HUES64 (cell line): ENCODE results near the gene TAF7.

ENCODE experiments used
- H3K27ac ChIP-seq: 2 replicates; pipeline ENCODE4 v1.7.0; 2013; ENCODE audit warnings: low read depth, low read length, inconsistent platforms
- H3K27me3 ChIP-seq: 2 replicates; pipeline ENCODE4 v1.6.1; 2013; ENCODE audit warnings: mild to moderate bottlenecking, low read length; ENCODE audit not compliant: insufficient read depth
- H3K36me3 ChIP-seq: 2 replicates; pipeline ENCODE4 v1.6.1; 2013; ENCODE audit warnings: mild to moderate bottlenecking, low read length; ENCODE audit not compliant: insufficient read depth
- H3K4me1 ChIP-seq: 2 replicates; pipeline ENCODE4 v1.6.1; 2013; ENCODE audit warnings: mild to moderate bottlenecking, low read length, moderate library complexity; ENCODE audit not compliant: insufficient read depth
- H3K4me3 ChIP-seq: 2 replicates; pipeline ENCODE4 v1.5.1; 2013; ENCODE audit warnings: mild to moderate bottlenecking, low read length, moderate library complexity
- H3K9ac ChIP-seq: 2 replicates; pipeline ENCODE4 v1.6.1; 2013; ENCODE audit warnings: mild to moderate bottlenecking, low read depth, low read length
- H3K9me3 ChIP-seq: 2 replicates; pipeline ENCODE4 v1.6.1; 2013; ENCODE audit warnings: low read depth, low read length; ENCODE audit not compliant: insufficient read depth
- WGBS: fragments of 150-250, 120-280 bp; methylation state at CpG from one replicate; pipeline ENCODE4 v1.1.7; 2013; ENCODE audit warnings: missing lambda C conversion rate; 5-methylcytosine and 5-hydroxymethylcytosine counted together

Gene TAF7

DNA sequence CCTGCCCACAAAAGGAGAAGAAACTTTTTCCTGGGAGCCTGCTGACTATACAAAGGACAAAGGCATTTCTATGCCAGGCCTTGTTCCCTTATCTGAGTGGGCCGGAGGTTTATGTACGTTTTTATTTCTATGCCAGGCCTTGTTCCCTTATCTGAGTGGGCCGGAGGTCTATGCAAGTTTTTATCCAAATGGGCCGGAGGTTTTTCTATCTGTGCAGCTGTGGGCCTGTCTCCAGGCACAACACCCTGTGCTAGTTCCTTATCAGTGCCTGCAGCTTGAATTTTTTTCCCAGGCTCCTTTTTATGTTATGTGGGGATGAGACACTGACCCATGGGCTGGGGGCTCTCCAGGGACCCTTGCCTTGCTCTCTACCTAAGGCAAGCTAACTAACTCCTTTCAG is 22.2 kb downstream of the TAF7 start:
- Histone ChIP-seq H3K27ac (no peak overlapping the region), H3K4me1 (no peaks in the 10 kb centered on the region), H3K4me3 (no peak overlapping the region), H3K9me3 (peaks cover 10% of the 10 kb centered on the region; the same call in 1 of the 2 replicates), H3K27me3 (no peaks in the 10 kb centered on the region), H3K36me3 (no peaks in the 10 kb centered on the region), H3K9ac (no peak overlapping the region)
- 92% methylated on average over 4 of the region's 4 CpGs for WGBS

GRCh38 chr5:141272906-141273305 is 47.7 kb downstream of the TAF7 start:
- no peaks in the 10 kb centered on the region for H3K4me1 ChIP-seq
- no peak overlapping the region for H3K27ac ChIP-seq
- no peak overlapping the region for H3K9ac ChIP-seq
- 85% methylated on average over 3 of the region's 3 CpGs for WGBS
- H3K27me3 ChIP-seq, result no peaks in the 10 kb centered on the region
- H3K9me3 ChIP-seq, result peaks cover 54% of the 10 kb centered on the region
- H3K4me3 ChIP-seq, result no peak overlapping the region
- H3K36me3 ChIP-seq, result no peaks in the 10 kb centered on the region

DNA sequence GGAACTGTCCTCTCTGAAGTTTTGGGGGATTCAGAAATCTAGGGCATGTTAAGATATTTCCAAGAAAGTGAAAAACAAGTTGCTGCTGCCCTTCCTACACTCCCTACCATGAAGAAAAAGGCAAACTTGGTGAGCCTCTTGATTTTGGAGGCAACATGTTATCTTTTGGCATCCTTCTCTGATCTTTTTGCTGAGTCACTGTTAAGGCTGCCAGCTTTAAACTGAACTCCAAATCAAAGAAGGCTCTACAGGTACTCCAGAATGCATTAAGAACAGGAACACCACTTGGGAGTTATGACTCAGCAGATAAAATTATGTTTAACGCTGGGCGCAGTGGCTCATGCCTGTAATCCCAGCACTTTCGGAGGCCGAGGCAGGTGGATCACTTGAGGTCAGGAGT is 51.4 kb downstream of the TAF7 start:
- H3K27me3 ChIP-seq, result no peaks in the 10 kb centered on the region
- no peak overlapping the region for H3K4me3 ChIP-seq
- no peaks in the 10 kb centered on the region for H3K4me1 ChIP-seq
- no peak overlapping the region for H3K9ac ChIP-seq
- no peak overlapping the region for H3K27ac ChIP-seq
- WGBS, result 98% methylated on average over 4 of the region's 4 CpGs
- no peaks in the 10 kb centered on the region for H3K36me3 ChIP-seq
- peaks cover 80% of the 10 kb centered on the region for H3K9me3 ChIP-seq
